Measurements from ENCODE around the gene SRR.
"Not testable (repeated sequence)": the region's sequence is repeated elsewhere in the genome, so short reads cannot be mapped to it uniquely, and the experiment has no call there.

Gene SRR

DNA sequence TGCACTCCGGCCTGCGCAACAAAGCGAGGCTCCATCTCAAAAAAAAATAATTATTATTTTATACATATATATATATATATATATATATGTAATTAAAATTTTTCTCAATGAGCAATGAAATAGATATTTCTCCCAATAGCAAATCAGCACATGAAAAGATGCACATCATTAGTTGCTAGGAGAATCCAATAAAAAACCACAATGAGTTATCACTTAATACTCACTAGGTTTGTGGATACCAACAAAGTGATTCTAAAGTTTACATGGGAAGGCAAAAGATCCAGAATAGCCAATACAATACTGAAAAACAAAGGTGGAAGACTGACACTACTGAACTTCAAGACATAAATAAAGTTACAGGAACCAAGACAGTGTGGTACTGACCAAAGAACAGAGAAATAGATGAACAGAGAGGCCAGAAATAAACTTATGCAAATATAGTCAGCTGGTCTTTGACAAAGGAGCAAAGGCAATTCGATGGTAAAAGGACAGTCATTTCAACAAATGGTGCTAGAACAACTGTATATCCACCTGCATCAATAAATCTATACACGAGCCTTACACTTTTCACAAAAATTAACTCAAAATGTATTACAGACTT, 13.8 kb upstream of the SRR start:
- no peak for DNase-seq (ENCODE audit: low read depth, low spot score)

DNA sequence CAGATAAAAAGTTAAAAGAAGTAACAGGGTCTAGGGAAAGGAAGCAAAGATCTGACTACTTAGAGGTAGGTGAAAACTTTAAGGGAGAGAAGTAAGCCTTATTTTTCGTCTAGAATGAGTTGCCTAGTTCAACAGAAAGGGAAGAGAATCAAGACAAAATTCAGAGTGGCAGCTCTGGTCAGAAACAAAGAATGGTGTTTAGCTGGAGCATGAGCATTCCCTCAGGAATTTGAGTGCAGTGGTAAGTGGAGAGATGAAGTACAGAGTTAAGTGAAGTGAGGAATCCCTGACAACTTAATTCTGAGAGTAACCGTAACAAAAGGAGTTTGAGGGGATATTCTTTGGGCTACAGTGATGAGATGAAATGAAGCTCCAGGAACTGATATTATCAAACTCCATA, 11.7 kb upstream of the SRR start:
- no peak for DNase-seq (ENCODE audit: low read depth, low spot score)

DNA sequence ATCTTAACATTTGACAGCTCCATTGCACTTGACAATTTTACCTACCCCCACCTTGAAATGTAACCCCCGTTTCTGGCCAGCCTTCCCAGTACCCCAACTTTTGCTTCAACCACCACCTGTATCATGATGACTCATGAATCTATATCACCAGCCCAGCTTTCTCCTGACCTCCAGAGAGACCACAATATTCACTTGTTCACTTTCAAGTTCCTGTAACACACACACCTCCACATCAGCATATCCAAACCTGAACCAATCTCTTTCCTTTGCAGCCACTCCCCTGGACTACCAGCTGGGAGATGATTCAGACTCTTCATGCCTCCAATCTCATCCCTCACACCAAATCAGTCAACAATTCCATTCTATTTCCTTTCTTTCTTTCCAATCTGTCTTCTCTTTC, 8.2 kb upstream of the SRR start:
- DNase-seq (ENCODE audit: low read depth, low spot score): no peak

DNA sequence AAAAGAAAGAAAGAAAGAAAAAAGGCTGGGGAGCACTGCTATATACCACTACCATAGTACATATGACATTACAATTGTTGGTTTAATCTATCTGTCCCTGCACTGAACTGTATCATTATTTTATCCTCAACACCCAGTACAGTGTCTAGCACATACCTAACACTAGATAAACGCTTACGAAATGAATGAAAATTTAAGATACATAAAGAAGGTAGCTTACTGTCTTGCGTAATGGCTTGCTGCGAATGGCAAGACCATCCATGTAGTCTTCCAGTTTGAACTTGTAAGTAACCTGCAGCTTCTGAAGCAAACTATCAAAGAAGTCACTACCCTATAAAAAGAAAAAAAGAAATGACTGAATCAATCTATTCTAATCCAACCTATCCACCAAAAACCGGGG, 6.7 kb upstream of the SRR start:
- no peak for DNase-seq (ENCODE audit: low read depth, low spot score)

DNA sequence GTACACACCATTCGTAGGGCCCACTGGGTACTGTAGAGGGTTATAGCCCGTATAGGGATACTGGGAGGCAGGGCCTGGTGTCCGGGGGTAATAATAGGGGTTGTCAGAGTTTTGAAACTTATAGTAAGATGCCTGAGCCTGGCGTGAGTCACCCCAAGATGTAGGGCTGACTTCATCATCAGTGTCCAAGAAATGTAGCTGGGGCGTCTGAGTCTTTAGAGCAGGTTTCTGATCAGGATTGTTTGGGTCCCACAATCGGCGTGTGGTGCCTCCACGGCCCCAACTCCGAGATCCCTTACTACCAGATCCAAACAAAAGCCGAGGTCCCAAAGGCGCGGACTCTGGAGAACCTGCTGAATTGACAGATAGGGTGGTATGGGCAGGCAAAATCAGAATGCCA, 4.6 kb upstream of the SRR start:
- no peak for DNase-seq (ENCODE audit: low read depth, low spot score)

DNA sequence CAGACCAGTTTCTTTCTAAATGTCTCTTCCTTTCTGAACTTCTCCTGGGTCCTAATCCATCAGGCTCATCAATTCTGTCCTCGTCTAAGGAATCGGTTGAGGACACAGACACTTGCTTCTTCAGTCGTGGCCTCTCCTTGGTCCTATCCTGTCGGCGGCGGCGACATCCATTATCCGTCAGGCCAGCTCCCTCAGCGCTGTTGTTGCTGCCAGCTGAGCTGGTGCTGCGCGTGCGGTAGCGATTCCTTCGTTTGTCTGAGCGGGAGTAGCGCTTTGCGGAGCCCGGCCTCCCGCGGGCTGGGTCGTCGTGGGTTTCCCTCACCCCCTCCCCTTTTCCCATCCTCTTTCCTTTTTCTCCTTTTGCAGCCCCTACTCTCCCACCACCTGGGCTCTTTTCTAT, 4.0 kb upstream of the SRR start:
- no peak for DNase-seq (ENCODE audit: low read depth, low spot score)

DNA sequence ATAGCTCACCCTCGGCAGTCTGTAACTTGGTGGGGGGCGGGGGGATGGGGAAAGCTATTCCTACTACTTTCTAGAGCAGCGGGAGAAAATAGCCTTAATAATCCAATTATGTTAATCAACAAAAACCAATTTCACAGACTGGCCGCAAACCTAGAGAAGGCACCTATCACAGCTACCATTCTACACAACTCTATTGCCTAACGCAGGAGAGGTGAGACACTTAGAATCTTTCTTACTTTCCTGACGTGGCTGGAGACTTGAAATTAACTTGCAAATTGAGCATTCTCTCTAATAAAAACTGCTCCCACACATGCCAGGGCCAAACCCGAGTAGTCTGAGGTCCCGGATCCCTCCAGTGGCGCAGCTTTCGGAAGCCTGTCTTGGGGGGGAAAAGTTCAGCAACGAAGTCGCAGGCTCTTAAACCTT, 959 bp upstream of the SRR start:
- no peak for DNase-seq (ENCODE audit: low read depth, low spot score)

DNA sequence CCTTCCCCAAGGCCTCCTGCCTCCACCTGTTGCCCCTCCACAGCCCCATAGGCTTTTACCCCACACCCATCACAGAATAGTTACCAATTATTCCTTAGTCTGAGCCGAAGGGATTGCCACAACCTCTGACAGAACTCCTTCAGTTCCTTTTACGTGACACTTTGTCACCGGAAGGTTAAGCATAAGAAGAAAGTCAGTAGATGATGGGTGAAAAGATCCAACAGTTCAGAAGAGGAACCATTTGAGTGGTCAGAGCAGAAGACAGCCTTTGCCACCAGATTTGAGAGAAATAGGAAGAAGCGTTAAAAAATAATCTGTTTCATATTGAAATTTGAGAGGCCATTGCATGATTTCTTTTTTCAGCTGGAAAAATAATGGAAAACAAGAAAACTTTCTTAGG, 1.2 kb downstream of the SRR start:
- DNase-seq (ENCODE audit: low read depth, low spot score): no peak

DNA sequence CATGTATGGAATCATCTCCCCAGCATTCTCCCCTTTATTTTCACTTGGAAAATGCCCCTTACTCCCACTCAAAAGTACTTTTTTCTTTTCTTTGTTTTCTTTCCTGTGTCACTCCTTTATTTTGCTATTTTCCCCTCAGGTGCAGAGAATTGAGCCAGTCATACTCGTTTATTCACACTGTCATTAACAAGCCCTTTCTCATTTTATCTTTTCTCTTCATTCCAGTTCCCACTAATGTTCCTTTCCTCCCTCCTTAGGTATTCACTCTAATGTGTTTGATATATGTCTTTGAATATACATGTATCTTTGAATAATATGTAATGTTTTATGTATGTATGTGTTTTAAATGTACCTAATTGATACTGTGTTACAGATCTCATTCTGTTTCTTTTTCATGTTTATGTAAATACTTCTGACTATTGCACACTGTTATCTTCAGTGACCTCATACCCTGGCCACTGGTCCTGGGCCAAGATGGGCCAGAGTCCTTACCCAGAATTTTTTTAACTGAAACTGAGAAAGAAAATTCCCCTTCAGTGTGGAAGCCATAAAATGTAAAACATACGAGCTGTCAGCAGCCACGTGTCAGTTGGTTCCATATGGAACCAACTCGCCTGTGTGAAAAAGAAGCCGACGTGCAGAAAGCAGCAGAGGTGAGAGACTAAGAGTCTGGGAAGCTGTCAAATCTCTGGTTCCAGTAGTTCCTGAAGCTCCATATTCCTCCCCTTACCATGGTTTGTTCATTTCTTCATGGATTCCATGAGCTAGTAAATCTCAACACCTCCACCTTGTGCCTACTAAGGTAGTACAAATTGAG, 5.8 kb downstream of the SRR start:
- DNase-seq (ENCODE audit: low read depth, low spot score): no peak

DNA sequence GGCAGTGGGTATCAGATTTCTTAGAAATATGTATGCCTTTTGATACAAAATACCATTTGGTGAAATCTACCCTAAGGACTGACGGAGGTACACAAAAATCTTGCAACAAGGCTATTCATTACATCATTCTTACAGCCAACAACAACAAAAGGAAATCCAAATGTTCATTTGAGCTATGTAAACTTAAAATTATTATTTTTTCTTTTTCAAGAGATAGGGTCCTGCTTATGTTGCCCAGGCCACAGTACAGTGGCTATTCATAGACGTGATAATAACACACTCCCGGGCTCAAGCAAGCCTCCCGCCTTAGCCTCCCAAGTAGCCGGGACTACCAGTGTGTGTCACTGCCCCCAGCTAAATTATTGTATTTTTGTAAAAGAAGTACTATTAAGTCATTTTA, 9.0 kb downstream of the SRR start:
- no peak for DNase-seq (ENCODE audit: low read depth, low spot score)

DNA sequence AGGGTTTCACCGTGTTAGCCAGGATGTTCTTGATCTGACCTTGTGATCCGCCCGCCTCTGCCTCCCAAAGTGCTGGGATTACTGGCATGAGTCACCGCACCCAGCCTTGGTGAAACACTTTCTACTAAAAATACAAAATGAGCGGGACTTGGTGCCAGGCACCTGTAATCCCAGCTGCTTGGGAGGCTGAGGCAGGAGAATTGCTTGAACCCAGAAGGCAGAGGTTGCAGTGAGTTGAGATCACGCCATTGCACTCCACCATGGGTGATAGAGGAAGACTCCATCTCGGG, 13.1 kb downstream of the SRR start:
- DNase-seq (ENCODE audit: low read depth, low spot score): not testable (repeated sequence)

DNA sequence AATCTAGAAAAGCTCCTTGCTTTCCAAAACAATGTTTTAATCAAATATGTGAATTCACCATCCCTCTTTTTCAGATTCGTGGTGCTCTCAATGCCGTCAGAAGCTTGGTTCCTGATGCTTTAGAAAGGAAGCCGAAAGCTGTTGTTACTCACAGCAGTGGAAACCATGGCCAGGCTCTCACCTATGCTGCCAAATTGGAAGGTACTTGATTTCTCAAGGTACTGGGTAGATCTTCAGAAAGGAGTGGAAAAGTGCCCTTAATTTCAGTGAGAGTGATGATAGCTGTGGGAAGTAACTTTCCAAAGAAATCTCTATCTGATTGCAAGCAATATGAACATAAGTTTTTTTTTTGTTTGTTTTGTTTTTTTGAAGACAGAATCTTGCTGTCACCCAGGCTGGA, 14.0 kb downstream of the SRR start:
- no peak for DNase-seq (ENCODE audit: low read depth, low spot score)

DNA sequence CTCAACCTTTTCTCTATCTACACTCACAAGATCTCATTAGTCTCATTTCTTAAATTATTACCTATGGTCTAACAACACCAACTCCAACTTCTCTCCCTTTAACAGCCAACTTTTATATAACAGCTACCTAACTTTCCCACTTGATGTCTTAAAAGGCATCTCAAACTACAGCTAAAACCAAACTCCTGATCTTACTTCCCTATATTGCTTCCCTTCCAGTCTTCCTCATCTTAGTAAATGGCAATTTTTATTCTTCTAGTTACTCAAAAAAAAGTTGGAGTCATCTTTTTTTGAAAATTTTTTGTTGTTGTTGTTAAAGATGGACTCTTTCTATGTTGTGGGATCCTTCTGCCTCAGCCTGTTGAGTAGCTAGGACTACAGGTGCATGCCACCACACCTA, 15.3 kb downstream of the SRR start:
- DNase-seq (ENCODE audit: low read depth, low spot score): no peak

DNA sequence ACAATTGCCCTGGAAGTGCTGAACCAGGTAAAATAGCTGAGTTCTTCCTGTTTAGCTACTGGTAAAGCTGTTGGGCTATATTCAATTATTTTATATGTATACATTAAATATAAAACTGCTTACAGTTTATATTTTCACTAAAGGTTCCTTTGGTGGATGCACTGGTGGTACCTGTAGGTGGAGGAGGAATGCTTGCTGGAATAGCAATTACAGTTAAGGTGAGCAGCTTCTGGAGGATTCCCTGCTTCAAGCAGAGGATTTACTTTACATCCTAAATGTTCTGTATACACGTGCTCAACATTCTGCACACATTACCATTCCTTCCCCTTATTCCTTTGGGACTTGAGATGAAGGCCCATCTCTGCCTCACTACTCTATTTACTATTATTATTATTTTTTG, 17.6 kb downstream of the SRR start:
- no peak for DNase-seq (ENCODE audit: low read depth, low spot score)

DNA sequence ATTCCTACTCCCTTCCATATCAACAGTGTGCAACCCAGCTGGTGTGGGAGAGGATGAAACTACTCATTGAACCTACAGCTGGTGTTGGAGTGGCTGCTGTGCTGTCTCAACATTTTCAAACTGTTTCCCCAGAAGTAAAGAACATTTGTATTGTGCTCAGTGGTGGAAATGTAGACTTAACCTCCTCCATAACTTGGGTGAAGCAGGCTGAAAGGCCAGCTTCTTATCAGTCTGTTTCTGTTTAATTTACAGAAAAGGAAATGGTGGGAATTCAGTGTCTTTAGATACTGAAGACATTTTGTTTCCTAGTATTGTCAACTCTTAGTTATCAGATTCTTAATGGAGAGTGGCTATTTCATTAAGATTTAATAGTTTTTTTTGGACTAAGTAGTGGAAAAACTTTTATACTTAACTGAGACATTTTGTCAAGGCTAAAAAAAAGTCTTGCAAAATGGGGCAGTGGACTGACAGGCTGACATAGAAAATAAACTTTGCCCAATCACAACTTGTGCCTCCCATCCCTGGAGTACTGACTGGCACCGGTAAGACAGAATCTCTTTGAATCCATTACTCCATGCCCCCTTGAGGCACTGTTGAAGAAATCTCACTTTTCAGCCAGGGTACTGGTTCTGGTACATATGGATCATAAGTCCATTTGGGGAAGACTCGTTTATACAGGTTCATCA, 20.0 kb downstream of the SRR start:
- no peak for DNase-seq (ENCODE audit: low read depth, low spot score)

DNA sequence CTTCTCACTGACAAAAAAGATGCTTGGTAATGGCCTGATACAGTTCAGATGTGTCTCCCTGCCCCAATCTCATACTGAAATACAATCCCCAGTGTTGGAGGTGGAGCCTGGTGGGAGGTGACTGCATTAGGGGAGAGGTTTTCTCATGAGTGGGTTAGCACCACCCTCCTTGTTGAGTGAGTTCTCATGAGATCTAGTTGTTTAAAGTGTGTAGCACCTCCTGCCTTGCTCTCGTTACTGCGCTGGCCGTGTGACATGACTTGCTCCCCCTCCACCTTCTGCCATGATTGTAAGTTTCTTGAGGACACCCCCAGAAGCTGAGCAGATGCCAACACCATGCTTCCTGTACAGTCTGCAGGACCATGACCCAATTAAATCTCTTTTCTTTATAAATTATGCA, 27.6 kb downstream of the SRR start:
- no peak for DNase-seq (ENCODE audit: low read depth, low spot score)

DNA sequence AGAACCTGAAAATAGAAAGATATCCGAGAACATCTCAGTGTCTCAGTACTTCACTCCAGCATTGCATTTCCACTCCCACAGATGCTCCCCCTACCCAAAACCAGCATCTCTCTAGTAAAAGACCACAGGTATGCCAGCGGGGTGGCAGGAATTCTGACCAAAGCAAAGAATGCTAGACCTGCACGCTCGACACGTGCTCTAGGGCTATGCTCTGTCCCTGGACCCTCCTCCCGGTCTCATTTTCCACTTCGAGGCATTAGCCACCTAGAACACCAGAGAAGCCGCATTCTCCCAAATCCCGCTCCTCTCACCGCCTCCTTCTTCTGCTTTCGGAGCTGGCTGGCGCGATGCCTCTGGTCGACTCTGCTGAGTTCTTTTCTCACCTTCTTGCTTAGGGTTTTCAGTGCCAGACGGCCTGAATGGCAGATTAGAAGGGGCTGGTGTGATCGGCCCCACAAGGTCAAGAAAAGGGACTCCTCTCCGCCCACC, 32.0 kb downstream of the SRR start:
- DNase-seq (ENCODE audit: low read depth, low spot score): no peak

DNA sequence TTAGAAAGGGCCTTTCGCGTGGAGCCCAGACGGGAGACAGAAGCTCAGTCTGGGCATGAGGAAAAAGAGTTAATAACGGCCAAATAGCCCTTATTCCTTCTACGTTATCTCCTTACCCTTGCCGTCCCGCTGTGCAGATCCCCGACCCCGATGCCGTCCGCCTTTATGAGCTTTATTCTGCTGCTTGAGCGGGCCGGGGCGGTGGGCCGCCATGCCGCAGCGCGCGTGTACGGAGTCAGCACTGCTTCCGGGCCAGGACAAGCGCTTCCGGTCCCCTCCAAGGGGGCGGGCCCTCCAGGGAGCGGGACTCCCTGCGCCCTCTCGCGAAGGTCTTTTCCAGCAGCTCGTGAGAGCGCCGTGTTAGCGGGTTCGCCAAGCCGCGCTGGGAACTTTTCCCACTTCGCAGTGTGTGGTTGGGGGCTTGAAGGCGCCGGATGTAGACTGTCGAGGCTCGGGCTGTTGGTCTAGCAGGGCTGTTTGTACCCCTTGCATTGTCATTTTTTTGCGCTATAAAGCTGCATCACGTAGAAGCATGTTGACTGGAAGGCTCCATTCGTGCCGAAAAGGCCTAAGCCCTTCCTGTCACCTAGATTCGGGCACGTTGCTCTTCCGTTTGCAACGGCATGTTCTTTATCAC, 32.6 kb downstream of the SRR start, which contains the start of gene TSR1:
Gene TSR1, minus strand, starts transcription at position 243 of the 637 bp plus-strand sequence. Its CDS starts 30 bp downstream, at position 213.
- DNase-seq (ENCODE audit: low read depth, low spot score): peak; percentile 74

DNA sequence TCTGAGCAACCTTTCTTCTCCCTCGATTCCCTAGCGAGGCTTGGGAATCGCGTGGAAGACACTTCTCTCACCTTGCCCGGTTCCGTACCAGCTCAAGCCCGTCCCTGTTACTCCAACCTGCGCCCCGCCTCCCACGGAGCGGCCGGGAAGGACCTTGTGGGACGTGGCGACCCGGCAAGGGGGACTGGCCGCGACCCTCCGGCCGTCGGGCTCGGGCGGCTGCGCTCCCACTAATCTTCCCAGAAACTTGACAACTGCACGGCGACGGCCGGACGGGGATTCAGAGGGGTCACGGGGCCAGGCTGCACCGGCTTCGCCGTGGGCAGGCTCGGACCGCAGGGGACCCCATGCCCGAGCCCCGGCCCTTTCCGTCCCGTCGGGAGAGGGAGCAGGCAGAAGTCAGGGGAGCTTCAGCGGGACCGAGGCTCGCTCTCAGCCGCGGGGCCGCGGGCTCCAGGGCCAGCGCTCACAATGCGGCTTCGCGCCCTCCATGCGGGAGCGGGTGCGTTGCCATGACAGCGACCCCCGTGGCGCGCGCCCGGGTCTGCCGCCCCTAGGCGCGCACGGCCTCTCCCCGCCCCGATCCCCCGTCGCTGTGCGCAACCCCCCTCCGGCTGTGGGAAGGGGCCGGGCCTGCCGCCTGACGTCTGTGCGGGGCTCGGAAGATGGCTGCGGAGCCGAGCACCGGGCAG, 33.2 kb downstream of the SRR start, which contains the start of gene SGSM2:
Gene SGSM2, plus strand, starts transcription at position 650 of the 692 bp plus-strand sequence. CDS start 188 bp downstream, outside the sequence.
- DNase-seq (ENCODE audit: low read depth, low spot score): no peak

DNA sequence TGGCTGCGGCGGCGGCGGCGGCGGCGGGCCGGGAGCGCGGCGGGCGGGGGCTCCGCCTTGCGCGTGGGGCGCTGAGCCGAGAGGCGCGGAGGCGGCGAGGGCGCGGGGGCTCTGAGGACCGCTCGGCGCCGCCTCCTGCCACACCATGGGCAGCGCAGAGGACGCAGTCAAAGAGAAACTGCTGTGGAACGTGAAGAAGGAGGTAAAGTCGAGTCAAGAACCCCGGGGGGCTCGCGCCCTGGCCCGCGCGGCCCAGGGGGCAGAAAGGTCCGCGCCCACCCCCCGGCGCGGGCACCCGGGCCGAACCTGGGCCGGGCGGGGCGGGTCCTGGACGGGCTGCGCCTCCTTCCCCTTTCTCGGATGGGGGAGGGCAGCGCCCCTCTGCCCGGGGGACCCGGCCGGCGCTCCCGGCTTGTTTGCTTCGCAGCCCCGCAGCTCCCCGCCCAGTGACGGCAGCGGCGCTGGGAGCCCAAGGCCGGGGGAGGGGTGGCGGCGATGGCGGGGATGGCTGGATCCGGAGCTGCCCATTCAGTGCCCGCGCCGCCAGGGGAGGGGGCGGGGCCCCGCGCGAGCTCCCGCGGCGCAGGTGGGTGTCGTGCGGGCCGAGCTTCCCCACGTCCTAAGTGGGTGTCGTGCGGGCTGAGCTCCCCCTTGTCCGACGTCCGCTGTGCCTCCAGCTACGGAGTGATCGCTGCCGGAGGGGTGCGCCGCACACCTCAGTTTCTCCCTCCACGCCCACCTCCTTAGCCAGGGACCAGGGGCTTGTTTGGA, 34.0 kb downstream of the SRR start:
- DNase-seq (ENCODE audit: low read depth, low spot score): no peak

DNA sequence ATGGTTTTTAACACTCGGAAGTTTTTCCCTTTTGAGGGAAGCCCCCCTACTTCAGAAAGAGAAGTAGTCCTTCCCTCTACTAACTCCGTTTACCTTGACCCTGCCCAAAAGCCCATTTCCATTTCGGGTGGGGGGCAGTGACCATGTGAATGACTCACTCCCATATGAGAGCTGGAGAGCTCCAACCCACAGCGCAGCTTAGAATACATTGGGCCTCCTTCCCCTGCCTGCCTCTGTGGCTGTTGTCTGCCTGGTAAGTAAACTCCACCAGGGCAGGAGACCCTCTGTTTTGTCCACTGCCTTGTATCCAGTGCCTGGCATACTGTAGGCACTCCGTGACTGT, 34.5 kb downstream of the SRR start:
- DNase-seq (ENCODE audit: low read depth, low spot score): no peak

Data from smooth muscle cell of the brain vasculature (primary cell).